HG03060 (cell line): ENCODE data around the gene SSR2.

Experiments used
- ATAC-seq: cut with Tn5 transposase; IDR thresholded peaks from one replicate; pipeline ENCODE4 v1.9.1; 2021; ENCODE audit warnings: low read depth, moderate number of reproducible peaks; ENCODE audit not compliant: unreplicated experiment

The SSR2 gene

DNA sequence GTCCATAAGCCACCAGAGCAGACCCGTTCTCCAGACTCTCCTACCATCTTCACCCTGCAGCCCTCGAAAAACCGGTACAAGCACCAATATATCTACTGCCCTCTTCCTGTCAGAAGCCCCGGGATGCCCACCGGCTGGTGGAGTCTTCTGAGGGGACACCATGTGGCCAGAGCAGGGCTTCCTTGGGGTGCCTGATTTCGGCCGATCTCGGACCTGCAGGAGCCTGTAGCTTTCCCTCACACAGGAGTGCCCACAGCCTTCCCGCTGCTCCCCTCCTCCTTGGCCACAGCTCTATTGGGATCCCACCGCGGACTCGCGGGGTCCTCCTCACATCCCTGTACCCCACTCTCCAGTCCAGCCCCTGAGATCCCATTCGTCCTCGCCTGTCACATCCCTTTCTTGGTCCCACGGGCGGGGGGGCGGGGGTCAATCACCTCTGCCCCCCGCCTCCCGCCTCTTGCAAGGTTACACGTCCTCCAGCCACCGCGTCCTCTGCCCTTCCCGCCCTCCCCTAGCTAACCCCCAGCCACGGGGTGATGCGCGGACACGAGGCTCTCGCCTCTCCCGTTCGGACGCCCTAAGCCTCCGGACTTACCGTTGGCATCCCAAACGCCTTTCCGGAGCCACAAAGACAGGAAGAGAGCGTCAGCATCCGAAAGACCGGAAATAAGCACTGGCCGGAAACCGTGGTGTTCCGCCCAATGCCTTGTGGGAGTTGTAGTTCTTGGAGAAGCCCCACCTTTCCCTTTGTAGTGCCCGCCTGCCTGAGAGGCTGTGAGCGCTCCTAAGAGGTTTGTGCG, at the start of gene SSR2:
TSS of gene SSR2 (minus strand) at position 659 of the 800 bp plus-strand sequence. CDS start 784 bp downstream, outside the sequence.
- peak; percentile 82 for ATAC-seq

DNA sequence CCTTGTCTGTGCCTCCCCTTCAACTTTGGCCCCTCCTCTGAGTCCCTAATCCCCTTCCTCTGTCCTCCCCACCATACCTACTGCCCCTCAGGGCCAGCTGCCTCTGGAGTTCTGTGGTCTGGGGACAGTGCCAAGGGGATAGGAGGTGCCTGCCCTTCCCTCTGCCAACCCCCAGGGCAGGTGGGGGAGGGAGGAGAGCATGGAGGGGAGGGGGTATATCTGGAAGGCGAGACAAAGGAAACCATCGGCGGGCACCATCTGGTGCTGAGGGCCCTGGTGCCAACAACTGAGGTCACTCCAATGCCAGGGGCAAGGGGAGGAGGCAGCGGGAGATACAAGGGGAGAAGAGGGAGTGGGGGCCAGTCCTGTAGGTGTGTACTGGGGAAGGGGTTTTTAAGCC, 49.8 kb upstream of the SSR2 start:
- no peak for ATAC-seq

DNA sequence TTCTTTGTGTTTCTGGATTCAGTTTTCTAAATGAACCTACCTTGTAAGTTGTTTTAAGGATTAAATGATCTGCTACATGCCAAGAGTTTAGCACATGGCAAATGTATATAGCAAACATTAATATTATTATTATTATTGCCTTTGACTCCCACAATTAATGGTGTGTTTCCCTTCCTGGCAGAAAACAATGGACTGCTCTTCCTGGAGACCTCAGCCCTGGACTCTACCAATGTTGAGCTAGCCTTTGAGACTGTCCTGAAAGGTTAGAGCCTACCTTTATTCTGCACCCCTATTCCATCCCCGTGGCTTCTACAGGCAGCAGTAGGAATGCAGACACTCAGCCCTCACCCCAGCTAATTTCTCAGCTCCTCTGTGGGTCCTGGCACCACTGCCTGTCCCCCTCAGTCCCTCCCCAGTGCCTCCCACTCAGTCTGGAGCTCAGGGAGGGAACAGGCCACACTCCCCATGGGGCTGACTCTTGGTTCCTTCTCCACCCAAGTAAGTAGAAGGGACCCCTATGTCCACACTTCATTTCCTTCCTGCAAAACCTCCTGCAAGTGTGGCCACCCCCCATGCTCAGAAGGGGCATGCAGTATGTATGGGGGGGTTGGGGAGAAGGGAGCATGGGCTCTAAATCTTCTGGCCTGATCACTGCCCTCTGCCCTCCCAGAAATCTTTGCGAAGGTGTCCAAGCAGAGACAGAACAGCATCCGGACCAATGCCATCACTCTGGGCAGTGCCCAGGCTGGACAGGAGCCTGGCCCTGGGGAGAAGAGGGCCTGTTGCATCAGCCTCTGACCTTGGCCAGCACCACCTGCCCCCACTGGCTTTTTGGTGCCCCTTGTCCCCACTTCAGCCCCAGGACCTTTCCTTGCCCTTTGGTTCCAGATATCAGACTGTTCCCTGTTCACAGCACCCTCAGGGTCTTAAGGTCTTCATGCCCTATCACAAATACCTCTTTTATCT, 49.0 kb upstream of the SSR2 start:
- ATAC-seq = no peak

DNA sequence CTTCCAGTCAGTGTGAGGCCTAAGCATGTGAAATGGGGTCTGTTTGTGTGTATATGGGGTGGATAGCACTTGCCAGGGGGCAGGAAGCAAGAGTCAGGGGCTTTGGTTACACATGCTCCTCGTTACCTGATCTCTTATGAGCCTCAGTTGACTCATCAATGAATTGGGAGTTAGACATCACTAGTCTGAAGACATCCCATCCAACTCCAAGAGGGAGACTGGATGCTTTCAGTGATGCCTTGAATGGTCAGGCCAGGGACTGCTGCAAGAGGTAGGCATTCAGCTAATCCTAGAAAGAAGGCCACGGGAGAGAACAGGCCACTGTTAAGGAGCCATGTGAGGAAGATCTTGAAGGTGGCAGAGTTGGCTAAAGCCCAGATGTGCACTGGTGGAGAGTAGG, 46.5 kb upstream of the SSR2 start:
- ATAC-seq = no peak

DNA sequence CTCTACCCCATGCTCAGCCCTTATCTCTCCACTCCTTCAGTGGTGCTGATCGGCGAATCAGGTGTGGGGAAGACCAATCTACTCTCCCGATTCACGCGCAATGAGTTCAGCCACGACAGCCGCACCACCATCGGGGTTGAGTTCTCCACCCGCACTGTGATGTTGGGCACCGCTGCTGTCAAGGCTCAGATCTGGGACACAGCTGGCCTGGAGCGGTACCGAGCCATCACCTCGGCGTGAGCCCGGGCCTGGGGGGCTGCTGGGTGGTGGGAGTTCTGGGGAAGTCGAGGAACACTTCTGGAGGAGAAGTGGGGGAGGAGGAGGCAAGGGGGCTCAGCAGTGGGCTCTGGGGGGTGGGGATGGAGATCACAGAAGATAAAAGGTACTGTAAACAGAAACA, 45.1 kb upstream of the SSR2 start:
- ATAC-seq = no peak

DNA sequence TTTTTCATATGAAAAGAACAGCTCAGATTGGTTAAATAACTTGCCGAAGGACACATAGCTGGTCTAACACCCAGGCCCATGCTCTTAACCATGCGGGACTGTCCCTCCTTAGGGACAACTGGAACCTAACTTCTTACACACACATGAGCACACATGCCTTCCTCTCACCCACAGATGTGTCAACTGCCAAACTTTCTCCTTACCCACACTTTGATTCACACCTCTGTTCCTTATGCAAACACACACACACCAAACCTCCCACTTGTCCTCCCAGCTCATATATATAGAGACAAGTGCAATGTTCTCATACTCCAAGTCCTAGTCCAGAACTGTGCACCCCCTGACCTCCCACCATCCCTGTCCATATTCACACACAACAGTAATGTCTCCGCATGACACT, 44.5 kb upstream of the SSR2 start:
- ATAC-seq = no peak

DNA sequence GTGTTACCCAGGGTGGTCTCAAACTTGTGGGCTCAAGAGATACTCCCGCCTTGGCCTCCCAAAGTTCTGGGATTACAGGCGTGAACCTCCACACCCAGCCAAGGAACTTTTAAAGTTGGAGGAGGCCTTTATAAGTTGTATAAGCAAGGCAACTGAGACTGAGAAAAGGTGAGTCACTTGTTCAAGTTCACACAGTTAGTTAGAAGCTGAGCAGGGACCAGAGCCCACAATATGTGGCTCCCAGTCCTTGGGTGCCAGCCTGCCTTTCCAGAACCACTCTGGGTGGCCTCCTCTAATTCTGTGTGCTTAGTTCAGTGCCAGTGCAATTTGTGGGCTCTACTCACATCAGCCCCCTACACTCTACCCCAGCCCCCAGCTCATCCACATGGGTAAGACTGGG, 43.9 kb upstream of the SSR2 start:
- ATAC-seq = no peak

DNA sequence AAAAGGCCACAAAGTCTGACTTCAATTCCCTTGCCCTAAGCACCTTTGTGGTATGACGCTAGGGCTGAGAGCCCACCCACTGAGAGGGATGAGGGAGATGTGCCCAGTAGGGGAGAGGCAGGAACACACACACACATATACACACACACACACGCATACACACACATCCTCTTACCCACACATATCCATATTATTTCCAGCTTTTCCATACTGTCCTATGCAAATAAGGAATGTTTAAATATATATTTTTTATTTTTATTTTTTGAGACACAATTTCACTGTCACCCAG, 43.2 kb upstream of the SSR2 start:
- no peak for ATAC-seq

DNA sequence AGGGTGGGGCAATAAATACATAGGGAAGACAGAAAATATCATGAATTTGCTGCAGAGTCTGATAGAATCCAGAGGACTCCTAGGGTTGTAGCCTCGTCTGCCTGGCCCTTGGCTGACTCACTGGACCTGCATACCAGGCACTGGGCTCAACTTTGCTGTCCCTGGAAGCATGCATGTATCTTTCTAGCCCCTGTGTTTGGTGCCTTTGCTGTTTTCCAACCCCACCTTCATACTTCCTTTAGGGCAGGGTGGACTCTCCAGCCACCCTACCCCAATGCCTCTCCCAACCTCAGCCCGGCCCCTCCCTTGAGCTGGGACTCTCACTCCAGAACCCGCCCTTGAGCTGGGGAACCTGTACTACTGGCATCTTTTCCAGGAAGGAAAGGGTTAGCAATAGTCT, 41.4 kb upstream of the SSR2 start:
- no peak for ATAC-seq

DNA sequence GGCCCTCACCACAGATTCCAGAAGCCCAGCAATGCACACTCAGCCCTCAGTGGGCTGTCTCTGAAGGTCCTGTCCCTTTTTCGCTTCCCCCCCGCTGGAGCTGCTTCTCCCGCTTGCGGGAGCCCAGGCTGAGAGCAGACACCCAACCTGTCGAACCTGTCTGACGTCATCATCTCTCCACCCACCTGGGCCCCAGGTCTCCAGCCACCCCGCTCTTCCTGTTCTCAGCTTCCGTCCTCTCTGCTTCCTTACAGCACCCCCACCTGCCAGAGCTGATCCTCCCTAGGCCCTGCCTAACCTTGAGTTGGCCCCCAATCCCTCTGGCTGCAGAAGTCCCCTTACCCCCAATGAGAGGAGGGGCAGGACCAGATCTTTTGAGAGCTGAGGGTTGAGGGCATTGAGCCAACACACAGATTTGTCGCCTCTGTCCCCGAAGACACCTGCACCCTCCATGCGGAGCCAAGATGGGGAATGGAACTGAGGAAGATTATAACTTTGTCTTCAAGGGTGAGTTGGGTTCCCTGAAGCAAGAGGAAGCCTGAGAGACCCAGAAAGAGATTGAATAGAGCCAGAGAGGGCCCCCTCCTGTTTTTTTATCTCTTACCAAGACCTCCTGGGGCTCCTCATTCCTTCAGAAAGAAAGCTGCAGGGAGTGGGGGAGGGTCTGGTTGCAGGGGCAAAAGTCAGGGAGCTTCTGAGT, 40.3 kb upstream of the SSR2 start, which contains the start of gene RAB25:
TSS of gene RAB25 (plus strand) at position 224 of the 700 bp plus-strand sequence. CDS start at position 465, 241 bp downstream.
- ATAC-seq = no peak

DNA sequence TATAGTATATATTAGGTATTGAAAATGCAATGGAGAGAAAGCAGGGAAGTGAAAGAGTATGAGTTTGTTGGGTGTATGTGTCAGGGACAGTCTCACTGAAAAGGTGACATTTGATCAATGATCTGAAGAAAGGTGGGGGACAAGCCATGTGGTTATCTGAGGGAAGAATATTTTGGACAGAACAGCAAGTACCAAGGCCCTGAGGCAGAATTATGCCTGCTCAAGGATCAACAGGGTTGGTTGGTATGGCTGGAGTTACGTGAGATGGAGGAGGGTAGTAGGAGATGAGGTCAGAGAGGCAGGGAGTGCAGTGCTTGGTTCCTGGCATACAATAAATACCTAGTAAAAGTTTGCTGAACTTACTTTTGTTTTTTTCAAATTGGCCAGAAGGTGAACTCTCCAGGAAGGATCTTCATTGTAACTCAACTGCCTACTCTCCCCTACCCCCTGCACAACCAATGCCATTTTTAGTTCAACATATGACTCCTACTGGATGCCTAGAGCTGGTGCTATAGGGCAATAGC, 35.6 kb upstream of the SSR2 start:
- ATAC-seq = no peak

DNA sequence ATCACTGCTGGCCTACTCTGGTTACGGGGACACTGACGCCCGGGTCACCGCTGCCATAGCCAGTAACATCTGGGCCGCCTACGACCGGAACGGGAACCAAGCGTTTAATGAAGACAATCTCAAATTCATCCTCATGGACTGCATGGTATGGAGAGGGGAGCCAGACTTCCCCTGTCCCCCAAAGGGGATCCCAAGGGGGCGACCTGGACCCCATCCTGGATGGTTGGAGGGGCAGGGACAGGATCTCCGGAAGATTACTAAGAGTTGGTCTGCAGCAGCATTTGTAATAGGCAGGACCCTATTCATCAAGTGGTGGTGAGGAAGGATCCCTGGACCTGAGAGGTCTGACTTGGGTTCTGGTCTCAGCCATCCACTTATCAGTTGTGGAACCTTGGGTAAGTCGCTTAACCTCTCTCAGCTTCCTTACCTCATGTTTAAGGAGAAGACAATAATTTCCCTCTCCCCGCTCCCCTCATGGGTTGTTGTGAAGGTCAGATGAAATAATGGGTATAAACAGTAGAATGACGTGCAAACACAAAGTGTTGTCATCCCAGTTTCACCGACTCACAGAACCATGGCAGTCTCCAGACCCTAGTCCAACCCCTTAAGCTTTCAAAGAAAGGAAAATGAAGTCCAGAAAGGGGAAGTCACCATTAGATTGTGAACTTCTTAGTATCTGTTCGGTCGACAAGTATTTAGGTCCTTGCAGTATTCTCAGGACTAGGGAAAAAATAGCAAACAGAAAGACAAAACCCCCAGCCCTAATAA, 34.7 kb upstream of the SSR2 start:
- ATAC-seq = no peak

DNA sequence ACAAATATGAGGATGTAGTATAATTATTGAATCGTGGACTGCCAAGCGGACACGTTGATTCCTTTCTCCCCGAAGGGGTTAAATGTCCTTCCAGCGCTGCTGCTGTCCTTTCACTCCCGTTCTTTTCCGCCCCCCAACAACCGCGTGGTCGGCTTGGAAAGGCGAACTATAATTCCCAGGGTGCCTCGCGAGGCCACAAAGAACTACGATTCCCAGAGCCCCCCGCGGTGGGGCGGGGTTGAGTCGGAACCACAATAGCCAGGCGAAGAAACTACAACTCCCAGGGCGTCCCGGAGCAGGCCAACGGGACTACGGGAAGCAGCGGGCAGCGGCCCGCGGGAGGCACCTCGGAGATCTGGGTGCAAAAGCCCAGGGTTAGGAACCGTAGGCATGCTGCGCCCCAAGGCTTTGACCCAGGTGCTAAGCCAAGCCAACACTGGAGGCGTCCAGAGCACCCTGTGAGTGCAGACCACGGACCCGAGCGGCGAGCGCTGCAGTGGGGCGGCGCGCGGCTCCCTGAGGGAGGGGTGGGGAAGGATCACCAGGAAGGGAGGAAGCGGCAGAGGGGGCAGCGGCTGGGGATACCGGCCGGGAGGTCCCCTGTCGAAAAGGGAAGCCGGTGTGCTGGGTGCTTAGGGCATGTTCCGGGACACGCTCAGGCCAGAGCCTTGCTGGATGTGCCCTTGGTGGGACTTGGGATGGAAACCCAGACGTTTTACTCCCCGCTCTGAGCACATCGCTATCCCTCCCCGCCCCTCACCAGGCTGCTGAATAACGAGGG, 33.9 kb upstream of the SSR2 start, which contains the start of gene LAMTOR2:
TSS of gene LAMTOR2 (plus strand) at position 283 of the 781 bp plus-strand sequence. CDS start at position 391, 108 bp downstream.
- peak; percentile 58 for ATAC-seq

DNA sequence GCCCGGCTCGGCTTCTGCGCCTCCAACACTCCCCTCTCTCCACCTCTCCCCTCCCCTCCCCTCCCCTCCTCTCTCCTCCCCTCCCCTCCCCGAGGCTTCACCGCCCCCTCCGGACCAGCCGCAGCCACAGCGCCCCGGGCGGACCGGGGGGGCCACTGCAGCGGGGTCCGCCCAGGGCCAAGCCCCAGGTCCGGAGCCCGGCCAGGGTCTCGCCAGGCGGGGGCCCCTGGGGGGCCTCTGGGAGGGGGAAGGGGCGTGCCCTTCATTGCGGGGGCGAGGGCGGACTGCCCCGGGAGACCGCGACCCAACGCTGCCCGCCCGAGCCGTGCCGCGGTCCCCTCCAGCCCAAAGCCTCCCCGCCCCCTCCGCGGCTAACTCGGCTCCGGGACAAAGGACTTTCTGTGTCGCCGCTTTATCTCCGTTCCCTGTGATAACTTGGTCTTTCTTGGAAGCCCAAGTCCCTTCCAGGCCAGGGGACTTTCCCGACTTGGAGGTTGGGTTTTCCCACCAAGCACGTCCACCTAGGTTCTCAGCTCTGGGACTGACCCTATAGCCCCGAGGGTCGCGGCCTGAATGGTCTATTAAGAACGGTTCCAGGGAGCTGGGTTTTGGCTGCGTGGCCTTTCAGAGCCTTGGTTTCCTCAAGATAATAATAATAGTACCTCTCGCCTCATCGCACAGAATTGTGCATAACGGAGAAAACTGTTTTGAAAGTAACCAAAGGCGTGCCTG, 33.2 kb upstream of the SSR2 start, which contains the start of gene UBQLN4:
TSS of gene UBQLN4 (minus strand) at position 31 of the 732 bp plus-strand sequence. CDS start 97 bp downstream, outside the sequence.
- no peak for ATAC-seq

DNA sequence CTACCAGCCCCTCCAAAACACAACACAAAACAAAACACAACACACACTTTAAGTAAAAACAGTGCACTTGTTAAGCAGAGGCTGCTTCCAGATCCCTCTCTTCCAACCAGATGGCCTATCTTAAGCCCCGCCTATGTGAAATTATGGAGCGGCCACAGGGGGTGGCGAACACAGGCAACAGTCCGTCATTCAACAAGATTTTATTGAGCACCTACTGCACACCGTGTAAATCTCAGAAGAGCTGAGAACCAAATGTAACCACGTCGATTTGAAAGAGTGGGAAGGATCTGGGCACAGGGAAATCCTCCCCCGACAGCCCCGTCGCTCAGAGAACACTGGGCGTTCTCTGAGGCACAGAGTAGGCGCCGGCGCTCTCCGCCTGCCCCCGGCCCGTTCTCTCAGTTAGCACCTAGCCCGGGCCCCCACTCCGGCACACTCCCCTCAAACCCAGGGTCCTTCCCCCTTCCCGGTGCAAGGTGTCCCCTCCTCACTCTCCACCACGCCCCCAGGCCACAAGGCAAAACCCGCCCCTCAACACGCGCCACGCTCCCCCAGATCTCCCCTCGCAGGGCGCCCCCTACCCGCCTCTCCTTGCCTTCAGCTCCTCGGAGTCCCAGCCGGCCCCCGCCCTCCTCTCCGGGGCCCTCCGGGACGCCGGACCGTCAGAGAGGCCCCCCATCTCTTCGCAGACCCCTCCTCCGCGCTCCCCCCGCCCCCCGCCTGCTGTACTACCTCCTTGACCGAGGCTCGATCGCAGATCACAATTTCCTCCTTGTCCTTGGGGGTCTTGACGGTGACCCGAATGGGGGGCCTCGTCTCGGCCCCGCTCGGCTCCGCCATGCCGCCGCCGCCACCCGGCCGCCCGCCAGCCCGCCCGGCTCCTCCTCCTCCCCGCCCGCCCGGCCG, 32.4 kb upstream of the SSR2 start:
- ATAC-seq = no peak

DNA sequence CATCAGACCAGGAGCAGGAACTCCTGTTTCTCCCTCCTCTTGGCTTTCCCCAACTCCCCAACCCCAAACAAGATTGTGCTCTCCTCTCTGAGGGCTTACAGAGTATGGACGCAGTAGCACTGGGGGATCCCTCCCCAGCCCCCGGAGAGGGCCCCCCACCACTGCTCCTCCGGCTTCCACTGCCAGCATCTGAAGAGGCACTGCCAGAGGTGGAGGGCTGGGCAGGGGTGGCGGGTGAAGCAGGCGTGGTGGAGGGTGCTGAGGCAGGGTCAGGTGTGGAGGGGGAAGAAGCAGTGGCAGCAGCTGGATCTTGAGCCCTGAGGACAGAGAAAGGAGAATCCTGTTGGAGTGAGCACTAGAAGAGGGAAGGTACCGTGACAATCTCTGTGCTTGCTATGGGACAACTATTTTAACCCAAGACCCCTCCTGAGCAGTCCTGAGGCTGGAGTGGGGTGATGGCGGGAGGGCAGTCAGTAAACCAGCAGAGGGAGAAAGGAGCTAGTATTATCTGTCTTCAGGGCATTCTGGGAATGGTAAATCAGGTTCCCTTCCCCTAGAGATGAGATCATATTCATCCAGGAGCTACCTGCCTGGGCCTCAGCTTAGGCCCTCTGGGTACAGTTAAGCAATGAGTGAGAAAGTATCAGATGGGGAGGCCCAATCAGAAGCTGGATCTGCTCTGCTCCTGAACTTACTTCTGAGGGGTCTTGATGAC, 30.4 kb upstream of the SSR2 start:
- no peak for ATAC-seq

DNA sequence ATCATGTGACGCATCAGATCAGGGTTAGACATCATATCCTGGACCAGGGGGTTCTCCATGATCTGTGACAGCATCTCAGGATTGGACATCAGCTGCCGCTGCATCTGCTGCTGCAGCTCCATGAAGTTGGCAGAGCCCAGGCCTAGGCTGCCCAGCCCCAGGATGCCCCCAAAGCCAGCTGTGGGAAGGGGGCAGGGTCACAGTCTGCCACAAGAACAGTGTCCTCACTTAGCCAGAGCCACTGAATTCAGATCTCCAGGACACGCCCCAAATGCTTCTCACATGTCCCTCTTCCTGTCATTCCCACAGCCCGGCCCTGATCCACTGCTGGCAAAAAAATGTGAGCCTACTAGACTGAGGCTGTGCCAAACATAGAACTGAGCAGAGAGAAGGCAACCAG, 29.6 kb upstream of the SSR2 start:
- no peak for ATAC-seq
